Upper lobe of left lung (tissue), 4 donors: ENCODE measurements around the gene LZTS2.

Experiments used
- CTCF ChIP-seq, 6 experiments: fragments of 450-650 bp in 4 of 6; fragments of 200-600 bp in 2 of 6; sonication (generic) in 2 of 6; IDR thresholded peaks; one replicate each; pipeline ENCODE4 v1.5.1; 2016 to 2019; ENCODE audit warnings: antibody characterized with exemption in 6 of 6
- EP300 ChIP-seq, 4 donors: sonication (generic); formaldehyde crosslinking; IDR thresholded peaks; one replicate each; pipeline ENCODE4 v1.5.1; 2017; ENCODE audit warnings: antibody characterized with exemption in 4 of 4, control low read depth in 2 of 4
- POLR2AphosphoS5 ChIP-seq, 2 donors: sonication (generic); formaldehyde crosslinking; IDR thresholded peaks; one replicate each; pipeline ENCODE4 v1.5.1; 2017; ENCODE audit warnings: antibody characterized with exemption in 2 of 2

- TF ChIP-seq CTCF (IDR thresholded peaks at IDR 0.05) (peak in 1 of 6 experiments; percentile 10), EP300 (IDR thresholded peaks at IDR 0.05) (peak in 1 of 4 donors; percentile 51), POLR2AphosphoS5 (IDR thresholded peaks at IDR 0.05) (peak; percentile 92 to 93)
Observed at GRCh38 chr10:101000915-101001658, 1.5 kb downstream of the LZTS2 start.
